Fibroblast of mammary gland (primary cell): ENCODE measurements around the gene PLXNA2.
A peak's percentile ranks its signal among the peaks of the same experiment; 100 is the strongest.

Experiments
- DNase-seq: peaks from one replicate; pipeline ENCODE4 v3.0.0-alpha.2; 2010; ENCODE audit warnings: low read depth
- H3K4me3 ChIP-seq: 2 replicates; pipeline ENCODE4 v1.5.1; 2011; ENCODE audit warnings: low read depth, mild to moderate bottlenecking, low read length, moderate library complexity; ENCODE audit not compliant: control insufficient read depth
- TF ChIP-seq, protein P1 (sequence below): conservative IDR thresholded peaks from 2 replicates; pipeline ENCODE4 v1.5.1; 2011; ENCODE audit warnings: low read depth, low read length, inconsistent platforms; ENCODE audit not compliant: control insufficient read depth, insufficient read depth

PLXNA2 gene

GRCh38 chr1:208133355-208133754, 110.8 kb downstream of the PLXNA2 start:
- TF ChIP-seq, protein P1, sequence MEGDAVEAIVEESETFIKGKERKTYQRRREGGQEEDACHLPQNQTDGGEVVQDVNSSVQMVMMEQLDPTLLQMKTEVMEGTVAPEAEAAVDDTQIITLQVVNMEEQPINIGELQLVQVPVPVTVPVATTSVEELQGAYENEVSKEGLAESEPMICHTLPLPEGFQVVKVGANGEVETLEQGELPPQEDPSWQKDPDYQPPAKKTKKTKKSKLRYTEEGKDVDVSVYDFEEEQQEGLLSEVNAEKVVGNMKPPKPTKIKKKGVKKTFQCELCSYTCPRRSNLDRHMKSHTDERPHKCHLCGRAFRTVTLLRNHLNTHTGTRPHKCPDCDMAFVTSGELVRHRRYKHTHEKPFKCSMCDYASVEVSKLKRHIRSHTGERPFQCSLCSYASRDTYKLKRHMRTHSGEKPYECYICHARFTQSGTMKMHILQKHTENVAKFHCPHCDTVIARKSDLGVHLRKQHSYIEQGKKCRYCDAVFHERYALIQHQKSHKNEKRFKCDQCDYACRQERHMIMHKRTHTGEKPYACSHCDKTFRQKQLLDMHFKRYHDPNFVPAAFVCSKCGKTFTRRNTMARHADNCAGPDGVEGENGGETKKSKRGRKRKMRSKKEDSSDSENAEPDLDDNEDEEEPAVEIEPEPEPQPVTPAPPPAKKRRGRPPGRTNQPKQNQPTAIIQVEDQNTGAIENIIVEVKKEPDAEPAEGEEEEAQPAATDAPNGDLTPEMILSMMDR, result no peak
- no peak for DNase-seq

DNA sequence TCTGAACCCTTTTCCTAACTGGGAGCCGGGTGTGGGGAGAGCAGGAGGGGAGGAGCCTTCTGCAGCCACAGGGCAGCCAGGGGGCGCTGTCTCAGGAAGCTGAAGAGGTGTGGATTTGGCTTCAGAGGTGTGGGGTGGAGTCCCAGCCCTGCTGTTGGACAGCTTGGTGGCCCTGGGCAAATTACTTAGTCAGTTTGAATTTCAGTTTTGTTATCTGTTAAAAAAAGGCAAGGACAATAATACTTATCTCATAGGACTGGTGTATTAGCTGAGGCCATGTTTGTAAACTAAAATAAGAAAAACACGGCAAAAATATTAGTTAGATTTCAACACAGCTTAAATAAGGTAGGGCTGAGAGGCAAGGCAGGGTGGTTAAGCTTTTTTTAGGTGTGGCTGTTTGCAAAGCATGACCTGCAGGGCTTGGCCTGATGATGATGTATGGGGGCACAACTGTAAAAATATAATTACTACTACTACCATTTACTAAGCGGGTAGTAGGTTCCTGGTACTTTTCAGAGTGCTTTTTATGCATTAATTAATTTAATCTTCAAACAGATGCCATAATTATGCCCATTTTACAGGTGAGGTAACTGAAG, 111.8 kb downstream of the PLXNA2 start:
- no peak overlapping the region for H3K4me3 ChIP-seq
- TF ChIP-seq, protein P1, result peak; percentile 85
- DNase-seq, result peak; percentile 62

More at GRCh38 chr1:208133355-208133754, 110.8 kb downstream of the PLXNA2 start:
- H3K4me3 ChIP-seq, result no peak overlapping the region

- no peak for DNase-seq
- no peak overlapping the region for H3K4me3 ChIP-seq
- TF ChIP-seq, protein P1, result no peak
Observed at GRCh38 chr1:208131621-208132286, 112.4 kb downstream of the PLXNA2 start.

GRCh38 chr1:208129487-208129886, 114.7 kb downstream of the PLXNA2 start:
- no peak overlapping the region for H3K4me3 ChIP-seq
- DNase-seq, result no peak

DNA sequence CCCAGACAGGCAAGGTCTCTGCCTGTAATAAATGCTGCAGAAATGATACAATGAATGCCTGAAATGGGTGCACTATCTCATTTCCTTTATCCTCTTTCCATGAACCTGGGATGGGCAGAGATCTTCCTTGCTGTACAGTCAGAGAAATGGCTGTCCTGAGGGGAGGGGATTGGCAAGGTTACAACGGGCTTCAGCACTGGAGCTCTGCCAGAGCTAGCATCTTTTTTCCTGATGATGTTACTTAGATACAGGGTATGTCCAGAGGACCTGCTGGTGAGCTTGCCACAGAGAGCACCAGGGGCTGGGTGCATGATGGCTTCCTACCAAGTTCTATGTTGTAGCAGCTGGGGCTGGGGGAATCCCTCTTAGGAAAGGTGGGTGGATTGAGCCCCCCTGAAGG, 115.1 kb downstream of the PLXNA2 start:
- H3K4me3 ChIP-seq, result no peak overlapping the region
- TF ChIP-seq, protein P1, result no peak
- peak; percentile 21 for DNase-seq

More at GRCh38 chr1:208129487-208129886, 114.7 kb downstream of the PLXNA2 start:
- TF ChIP-seq, protein P1, result no peak

GRCh38 chr1:208127792-208128529, 116.2 kb downstream of the PLXNA2 start:
- no peak for DNase-seq
- TF ChIP-seq, protein P1, result no peak
- no peak overlapping the region for H3K4me3 ChIP-seq
